Measurements from ENCODE around the gene RASGRF2.
A peak's percentile ranks its signal among the peaks of the same experiment; 100 is the strongest.

Gene RASGRF2

DNA sequence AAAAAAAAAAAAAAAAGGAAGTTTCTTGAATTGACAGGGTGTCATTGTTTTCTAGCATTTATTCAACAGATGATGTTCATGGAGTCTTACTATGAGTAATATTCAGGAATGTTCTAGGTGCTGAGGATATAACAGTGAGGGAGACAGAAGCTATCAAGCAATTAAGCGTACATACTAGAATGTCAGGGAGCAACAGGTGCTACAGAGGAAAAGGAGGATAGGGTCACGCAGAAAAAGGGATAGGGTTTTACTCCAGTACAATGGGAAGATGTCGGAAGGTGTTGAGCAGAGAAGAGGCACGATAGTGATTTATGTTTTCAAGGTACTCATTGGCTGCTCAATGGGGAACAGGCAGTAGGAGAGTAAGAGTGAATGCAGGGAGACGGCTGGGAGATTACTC lies 6.6 kb upstream of the RASGRF2 start:
- no peak for DNase-seq (ENCODE audit: low read depth in 2 of 2, low spot score in 1 of 2)

GRCh38 chr5:80955082-80955590 lies 5.0 kb upstream of the RASGRF2 start:
- no peak for DNase-seq (ENCODE audit: low read depth in 2 of 2, low spot score in 1 of 2)

DNA sequence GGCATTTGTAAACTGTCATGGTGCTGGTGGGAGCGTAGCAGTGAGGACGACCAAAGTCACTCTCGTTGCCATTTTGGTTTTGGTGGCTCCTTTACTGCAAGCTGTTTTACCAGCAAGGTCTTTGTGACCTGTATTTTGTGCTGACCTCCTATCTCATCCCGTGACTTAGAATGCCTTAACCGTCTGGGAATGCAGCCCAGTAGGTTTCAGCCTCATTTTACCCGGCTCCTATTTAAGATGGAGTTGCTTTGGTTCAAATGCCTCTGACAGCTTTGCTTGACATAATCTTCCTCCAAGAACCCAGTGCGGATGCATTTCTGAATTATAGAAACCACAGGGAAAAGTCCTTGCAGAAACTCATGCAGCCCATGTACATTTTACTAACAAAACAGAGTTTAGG lies 3.9 kb upstream of the RASGRF2 start:
- no peak for DNase-seq (ENCODE audit: low read depth in 2 of 2, low spot score in 1 of 2)

GRCh38 chr5:80957031-80957761 lies 3.0 kb upstream of the RASGRF2 start:
- no peak for DNase-seq (ENCODE audit: low read depth in 2 of 2, low spot score in 1 of 2)

DNA sequence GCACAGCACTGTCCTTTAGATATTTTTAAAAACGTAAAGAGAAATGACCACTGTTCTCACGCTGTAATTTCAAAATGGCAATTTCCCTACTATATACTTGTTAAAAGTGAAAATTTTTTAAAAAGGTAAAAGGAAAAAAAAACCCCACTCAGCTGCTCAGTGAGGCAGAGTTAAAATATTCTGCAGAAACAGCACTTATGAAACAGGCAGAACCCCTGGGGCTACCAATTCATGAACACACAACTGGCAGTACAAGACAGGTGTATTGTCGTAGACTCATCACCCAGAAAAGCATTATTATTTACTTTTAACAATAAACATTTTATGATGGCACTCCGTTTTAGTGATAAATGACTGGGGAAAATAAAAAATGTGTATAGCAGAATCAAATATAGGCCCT lies 1.5 kb upstream of the RASGRF2 start:
- no peak for DNase-seq (ENCODE audit: low read depth in 2 of 2, low spot score in 1 of 2)

- DNase-seq (ENCODE audit: low read depth in 2 of 2, low spot score in 1 of 2), result no peak
These were observed 1.0 kb upstream of the RASGRF2 start for GRCh38 chr5:80959138-80959537.

DNA sequence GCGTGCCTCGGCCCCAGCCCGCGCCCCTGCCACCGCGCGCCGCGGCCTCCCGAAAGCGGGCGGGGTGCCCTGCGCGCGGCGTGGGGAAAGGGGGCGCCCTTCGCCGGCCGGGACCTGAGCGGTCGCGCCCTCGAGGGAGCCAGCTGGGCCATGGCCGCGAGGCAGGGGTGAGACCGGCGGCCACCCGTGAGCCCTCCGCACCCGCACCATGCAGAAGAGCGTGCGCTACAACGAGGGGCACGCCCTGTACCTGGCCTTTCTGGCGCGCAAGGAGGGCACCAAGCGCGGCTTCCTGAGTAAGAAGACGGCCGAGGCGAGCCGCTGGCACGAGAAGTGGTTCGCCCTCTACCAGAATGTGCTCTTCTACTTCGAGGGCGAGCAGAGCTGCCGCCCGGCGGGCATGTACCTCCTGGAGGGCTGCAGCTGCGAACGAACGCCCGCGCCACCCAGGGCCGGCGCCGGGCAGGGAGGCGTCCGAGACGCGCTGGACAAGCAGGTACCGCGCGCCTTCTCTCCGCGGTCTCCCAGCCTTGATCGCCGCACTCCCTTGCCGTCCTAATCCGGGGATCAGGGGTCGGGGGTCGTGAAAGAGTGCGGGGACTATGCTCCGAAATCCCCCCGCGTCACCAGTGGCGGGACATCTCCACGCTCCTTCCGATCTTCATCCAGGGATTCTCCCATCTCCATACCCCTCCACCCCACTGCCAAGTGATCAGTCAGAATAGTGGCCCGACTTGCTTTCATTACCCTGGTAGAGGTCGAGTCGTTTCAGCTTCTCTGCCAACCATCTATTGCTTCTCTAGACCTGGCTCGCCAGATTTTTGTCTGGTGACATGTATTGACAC lies 590 bp downstream of the RASGRF2 start:
- DNase-seq (ENCODE audit: low read depth in 2 of 2, low spot score in 1 of 2), result peak in 1 of 2 donors; percentile 16

- no peak for DNase-seq (ENCODE audit: low read depth in 2 of 2, low spot score in 1 of 2)
These were observed 1.5 kb downstream of the RASGRF2 start for GRCh38 chr5:80961376-80962281.

- DNase-seq (ENCODE audit: low read depth in 2 of 2, low spot score in 1 of 2), result no peak
These were observed 2.7 kb downstream of the RASGRF2 start for GRCh38 chr5:80962630-80963520.

DNA sequence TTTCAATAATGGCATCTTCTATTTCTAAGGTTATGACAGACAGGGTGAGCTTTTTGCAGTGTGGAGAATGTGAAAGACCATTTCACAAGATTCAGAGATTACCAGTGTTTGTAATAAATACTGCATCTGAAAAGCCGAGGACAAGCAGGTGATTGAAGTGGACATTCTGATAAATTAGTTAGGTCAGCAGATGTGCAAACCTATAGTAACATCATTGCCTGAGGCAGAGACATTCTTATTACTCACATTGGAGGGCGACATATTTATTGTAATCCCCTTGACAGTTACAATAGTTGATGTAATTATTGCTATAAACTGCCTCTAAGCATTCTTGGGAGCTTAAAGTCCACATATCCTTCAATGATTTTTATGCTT lies 3.3 kb downstream of the RASGRF2 start:
- DNase-seq (ENCODE audit: low read depth in 2 of 2, low spot score in 1 of 2), result no peak

DNA sequence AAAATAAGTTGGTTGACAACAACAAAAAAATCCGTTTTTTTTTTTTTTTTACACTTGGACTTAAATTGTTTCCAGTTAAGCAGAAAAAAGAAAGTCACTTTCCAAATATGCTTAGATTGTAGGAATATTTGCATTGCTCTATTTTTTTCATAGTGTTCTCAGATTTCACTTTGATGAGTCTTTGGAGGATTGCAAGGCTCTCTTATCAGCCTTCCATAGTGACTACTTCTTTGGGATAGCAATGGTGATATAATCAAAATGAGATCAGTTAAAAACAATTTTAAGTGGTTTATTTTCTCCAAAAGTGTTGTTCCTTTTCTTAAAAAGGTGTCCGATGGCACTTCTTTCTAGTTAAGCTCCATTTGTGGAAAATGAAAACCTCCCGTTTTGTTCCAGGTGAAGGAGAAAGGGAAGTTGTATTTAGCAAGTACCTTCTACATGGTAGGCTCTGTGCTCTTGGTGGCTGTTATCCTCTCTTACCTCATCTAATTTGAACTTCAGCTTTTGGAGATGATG lies 3.9 kb downstream of the RASGRF2 start:
- no peak for DNase-seq (ENCODE audit: low read depth in 2 of 2, low spot score in 1 of 2)

- DNase-seq (ENCODE audit: low read depth in 2 of 2, low spot score in 1 of 2), result no peak
These were observed 4.3 kb downstream of the RASGRF2 start for GRCh38 chr5:80964491-80964890.

DNA sequence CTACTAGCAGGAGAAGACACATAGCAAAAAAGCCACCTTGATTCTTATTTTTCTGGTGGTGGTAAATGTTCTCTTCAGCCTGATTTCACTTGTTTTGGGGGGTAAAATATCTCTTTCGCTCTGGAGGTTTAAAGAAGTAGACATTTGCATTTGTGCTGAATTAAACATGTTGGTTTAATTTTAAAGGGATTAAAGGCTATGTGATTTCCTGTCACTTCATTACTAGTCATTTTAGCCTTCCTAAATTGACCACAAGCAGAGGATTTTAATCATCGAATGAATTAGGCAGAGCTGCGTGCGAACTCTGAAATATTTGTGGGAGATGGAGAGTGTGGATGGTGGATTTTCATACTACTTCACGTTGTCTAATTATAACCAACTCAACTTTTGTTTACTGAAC lies 4.8 kb downstream of the RASGRF2 start:
- no peak for DNase-seq (ENCODE audit: low read depth in 2 of 2, low spot score in 1 of 2)

GRCh38 chr5:80967500-80968181 lies 7.5 kb downstream of the RASGRF2 start:
- no peak for DNase-seq (ENCODE audit: low read depth in 2 of 2, low spot score in 1 of 2)

- DNase-seq (ENCODE audit: low read depth in 2 of 2, low spot score in 1 of 2), result no peak
These were observed 12.9 kb downstream of the RASGRF2 start for GRCh38 chr5:80973027-80973426.

DNA sequence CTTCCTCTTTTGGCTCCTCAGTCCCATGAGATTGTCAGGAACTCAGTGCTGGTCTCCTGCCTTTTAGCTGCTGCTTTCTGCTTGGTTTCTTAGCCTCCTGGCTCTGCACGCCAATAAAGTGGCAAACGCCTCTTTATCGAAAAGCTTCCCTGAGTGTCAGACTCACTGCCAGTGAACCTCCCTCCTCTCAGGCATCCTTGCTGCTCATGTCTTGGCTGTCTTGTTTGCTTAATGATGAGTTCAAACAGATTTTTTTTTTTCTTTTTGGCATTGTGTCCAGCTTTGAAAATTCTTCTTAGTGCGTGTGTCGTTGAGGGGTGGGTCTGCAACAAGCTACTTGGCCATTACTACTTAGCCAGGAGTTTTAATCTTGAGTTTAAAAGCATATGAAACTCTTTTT lies 14.9 kb downstream of the RASGRF2 start:
- DNase-seq (ENCODE audit: low read depth in 2 of 2, low spot score in 1 of 2), result no peak

DNA sequence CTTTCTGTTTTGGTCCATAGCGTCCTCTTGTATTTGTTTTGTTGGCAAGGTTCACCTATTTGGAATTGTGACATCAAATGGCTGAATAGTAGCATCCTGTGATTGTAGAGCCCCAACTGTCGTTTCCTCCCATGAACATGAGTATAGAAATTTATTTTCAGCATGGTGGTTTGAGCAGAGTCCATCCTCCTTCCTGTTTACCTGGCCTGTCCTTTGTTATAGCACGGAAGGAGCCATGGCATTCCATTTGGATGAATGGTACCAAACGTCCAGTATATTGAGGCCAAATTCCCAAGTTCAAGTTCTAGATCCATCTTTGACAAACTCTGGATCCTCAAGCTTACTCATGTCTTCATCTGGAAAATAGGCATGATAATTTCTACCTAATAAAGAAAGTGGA lies 16.8 kb downstream of the RASGRF2 start:
- no peak for DNase-seq (ENCODE audit: low read depth in 2 of 2, low spot score in 1 of 2)

DNA sequence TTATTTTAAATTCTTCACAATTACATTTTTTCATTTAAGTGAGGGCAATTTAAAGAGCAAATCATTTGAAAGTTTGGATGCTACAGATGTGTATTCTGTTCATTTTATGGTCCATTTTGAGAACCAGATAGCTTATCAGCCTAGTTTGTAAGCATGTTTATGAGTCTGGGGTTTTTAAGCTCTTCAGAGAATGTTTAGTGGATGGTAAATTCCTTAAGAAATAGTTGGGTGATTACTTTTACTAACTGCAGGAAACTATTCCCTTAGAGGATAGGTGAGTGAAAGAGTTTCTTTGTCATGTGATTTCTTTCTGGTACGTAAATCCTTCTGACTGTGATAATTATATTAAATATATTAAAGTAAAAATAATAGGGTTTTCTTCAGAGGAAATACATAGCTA lies 17.6 kb downstream of the RASGRF2 start:
- DNase-seq (ENCODE audit: low read depth in 2 of 2, low spot score in 1 of 2), result no peak

DNA sequence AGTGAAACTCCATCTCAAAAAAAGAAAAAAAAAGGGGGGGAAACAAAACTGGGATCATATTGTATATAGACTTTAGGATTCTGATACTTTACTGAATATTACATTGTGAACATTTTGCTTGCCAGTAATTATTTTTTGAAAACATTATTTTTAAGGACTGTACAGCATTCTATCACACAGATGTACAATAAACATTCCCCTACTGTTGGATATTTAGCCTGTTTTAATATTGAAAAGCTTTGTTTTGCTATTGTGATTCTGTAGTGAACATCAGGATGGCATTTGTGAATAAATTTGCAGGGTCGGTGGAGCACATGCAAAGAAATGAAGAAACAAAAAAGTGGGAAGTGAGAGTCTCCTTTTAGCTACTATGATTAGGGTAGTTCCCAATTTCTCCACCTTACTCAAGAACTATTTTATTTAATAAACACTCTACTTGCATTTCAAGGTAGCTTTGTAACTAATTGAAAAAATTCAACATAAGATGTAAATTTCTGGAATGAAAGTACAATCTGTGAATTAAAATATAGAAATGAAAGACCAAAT lies 18.7 kb downstream of the RASGRF2 start:
- DNase-seq (ENCODE audit: low read depth in 2 of 2, low spot score in 1 of 2), result no peak
